C4-2B (cell line): Measurements from ENCODE around the gene SMARCC2.

ENCODE experiments used
- CTCF ChIP-seq: fragments of 450-650 bp; conservative IDR thresholded peaks from 2 replicates; pipeline ENCODE4 v1.5.1; 2017; ENCODE audit warnings: mild to moderate bottlenecking
- ZFX ChIP-seq: fragments of 450-650 bp; IDR thresholded peaks from 2 replicates; pipeline ENCODE4 v1.6.1; 2017

DNA sequence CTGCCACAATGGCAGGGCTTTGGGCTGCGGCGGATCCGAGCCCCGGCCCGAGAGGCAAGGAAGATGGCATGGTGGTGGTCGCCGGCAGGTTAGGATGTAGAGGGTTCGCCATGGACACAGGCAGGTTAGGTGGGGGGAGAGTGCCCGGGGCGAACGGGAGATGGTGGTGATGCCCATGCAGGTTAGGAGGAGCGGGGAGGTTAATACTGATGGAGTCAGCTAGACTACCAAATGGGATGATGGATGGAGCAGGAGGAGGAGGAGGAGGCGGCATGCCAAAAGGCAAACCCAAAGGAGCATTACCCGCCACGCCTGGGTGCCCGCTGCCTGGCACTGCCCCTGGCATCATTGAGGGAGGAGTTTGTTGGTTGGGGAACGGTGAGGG, 24.9 kb downstream of the SMARCC2 start:
- TF ChIP-seq CTCF (no peak), ZFX (no peak)
